GM03348 (cell line): ENCODE measurements around the gene POLG.

Experiments used
- DNase-seq: peaks from one replicate; pipeline ENCODE4 v3.0.0; 2012; ENCODE audit warnings: low spot score

Gene POLG

DNA sequence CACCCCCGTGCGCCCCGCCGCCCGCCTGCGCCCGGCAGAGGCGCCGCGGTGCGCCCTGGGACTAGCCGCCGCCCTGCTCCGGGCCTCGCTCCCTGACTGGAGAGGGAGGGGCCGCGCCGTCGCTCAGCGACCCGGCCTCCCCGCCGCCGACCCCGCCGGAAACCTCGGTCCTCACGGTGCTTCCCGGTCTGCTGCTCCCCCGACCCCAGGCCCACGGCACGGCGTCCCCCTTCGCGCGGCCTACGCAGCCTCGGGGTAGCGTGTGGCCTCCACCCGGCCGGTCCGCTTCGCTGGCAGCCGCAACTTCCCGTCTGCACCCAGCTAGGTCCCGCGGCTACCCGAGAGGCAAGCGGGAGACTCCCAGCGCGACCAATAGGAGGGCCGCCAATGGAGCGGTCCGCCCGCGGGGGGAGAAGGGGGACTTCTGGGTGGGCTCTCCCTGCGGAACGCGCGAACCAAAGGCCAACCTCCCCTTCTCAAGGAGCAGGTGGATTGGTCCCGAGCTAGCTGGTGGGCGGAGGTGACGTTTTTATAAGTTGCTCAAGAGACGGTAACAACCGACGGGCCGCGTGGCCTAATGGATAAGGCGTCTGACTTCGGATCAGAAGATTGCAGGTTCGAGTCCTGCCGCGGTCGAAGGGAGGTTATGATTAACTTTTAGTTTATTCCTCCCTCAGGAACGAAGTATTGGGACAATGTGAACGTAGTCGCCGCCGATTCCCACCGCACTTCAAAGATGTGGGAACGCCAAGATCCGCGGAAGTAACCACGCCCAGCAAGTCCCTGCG lies at the start of gene POLG:
Gene POLG (minus strand): TSS at position 315 of the 788 bp plus-strand sequence. CDS start 1,070 bp downstream, outside the sequence.
- peak; percentile 99 for DNase-seq

GRCh38 chr15:89384176-89384604 lies 49.6 kb upstream of the POLG start:
- DNase-seq = no peak

GRCh38 chr15:89383365-89384175 lies 48.9 kb upstream of the POLG start:
- DNase-seq = no peak

GRCh38 chr15:89381888-89382686 lies 47.5 kb upstream of the POLG start:
- DNase-seq = no peak

DNA sequence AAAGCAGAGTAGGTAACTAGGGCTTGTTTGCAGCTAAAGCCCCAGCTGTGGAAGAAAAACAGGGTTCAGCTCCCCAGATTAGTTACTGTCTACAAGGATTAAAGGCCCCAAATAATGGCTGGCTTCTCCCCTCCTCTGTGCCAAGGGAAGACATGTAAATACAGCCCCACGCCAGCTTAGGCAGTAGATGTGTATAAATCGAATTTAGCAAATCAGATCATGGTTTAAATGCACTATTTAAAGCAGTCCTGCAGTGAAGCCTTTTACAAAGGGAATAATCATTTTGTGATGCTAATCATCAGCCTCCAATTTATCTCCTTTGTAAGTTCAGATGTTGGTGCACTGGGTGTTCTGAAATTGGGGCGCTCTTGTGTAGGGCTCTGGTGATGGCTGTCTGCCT lies 46.7 kb upstream of the POLG start:
- no peak for DNase-seq

DNA sequence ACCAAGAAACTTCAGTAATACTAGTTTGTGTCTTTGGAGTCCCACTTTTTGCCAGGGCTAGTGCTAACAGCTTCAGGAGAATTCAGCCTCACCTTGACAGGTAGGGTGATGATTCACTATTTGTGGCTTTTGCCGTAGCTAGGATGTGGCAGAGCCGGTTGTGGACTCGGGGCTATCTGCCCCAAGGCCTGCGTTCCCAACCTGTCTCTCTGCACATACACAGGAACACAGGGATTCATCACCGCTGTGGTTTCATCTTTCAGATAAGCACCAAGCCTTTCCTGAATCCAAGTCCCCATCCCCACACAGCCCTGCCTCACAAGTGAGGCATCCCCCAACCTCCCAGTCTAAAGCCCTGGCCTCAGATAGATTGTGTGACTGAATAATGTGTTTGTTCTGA lies 45.2 kb upstream of the POLG start:
- DNase-seq = no peak

- DNase-seq = no peak
These were observed 44.6 kb upstream of the POLG start for GRCh38 chr15:89379251-89379695.

- DNase-seq = peak; percentile 27
These were observed 43.9 kb upstream of the POLG start for GRCh38 chr15:89378296-89379151.

- DNase-seq = no peak
These were observed 43.2 kb upstream of the POLG start for GRCh38 chr15:89377842-89378295.

- no peak for DNase-seq
These were observed 42.6 kb upstream of the POLG start for GRCh38 chr15:89377024-89377841.

DNA sequence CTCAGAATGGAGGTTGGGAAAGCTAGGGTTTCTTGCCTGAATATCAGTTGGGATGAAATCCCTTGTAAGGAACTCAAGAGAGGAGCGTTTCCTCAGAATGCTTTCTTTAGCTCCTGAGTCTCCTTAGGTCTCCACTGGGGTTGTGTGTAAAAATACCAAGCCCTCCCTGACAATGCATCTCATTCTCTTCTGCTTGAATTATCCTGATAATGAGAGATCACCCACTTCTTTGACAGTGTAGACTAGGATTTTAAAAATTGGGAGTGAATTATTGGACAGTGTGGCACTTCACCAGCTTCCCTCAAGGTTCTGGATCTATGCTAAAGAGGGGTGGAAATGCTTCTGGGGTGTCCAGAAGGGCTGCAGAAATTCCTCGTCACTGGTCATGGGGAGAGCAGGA lies 41.8 kb upstream of the POLG start:
- DNase-seq = no peak

DNA sequence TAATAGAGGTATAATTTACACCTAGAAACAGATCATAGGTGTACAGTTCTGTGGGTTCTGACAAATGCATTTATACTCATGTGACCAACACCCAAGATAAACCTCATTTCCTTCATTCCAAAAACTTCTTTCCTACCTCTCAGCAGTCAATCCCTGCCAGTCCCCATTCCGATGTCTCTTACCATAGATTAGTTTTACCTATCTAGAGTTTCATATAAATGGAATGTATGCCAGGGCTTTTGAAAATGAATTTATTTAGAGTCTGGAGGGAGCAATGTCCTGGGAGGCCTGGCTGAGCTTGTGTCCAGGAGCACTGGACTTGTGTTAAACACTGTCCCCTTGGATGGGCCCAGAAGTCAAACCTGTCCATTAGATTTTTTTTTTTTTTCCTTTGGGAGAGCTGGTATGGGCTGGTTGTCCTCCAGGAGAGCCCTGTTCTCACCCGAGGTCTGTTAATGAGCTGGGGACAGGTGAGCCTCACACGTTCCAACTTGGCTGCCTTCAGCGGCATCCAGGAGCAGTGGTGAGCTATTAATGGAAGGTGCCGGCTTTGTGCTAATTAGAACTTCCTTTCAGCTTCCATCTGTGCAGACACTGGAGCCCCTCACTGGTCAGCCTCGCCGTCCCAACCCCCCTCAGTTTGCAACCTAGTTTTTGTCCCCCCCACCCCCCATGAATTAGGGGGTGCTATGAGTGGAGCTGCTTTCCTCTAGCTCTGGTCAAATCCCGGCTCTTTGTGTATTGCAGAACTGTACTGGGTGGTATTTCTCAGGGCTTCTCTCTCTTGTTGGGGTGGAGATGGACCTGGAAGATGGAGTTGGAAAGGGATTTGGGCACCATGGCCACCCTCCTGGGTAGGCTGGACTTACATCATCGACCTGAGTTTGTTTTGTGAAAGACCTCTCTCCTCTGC lies 40.7 kb upstream of the POLG start:
- DNase-seq = no peak

GRCh38 chr15:89374086-89374981 lies 39.7 kb upstream of the POLG start:
- DNase-seq = no peak

- no peak for DNase-seq
These were observed 37.7 kb upstream of the POLG start for GRCh38 chr15:89372069-89372935.

GRCh38 chr15:89371228-89372044 lies 36.8 kb upstream of the POLG start:
- DNase-seq = peak; percentile 57

DNA sequence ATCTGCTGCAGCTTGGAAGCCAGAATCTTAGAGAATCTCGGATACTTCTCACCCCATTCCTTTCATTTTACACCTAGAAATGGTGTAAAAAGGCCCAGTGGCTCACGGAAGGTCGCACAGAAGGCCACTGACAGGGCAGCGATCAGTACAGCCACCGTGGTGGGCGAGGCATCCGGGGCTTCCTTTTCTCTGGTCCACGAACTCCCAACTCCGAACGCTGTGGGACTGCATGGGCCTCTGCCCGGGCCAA lies 36.3 kb upstream of the POLG start:
- no peak for DNase-seq
